GM18520 (cell line): ENCODE data around the gene SUV39H1.
A peak's percentile ranks its signal among the peaks of the same experiment; 100 is the strongest.
"Not testable (repeated sequence)": the region's sequence is repeated elsewhere in the genome, so short reads cannot be mapped to it uniquely, and the experiment has no call there.

Experiments
- ATAC-seq: cut with Tn5 transposase; IDR thresholded peaks from one replicate; pipeline ENCODE4 v1.9.1; 2021; ENCODE audit not compliant: unreplicated experiment

SUV39H1 gene, protein sequence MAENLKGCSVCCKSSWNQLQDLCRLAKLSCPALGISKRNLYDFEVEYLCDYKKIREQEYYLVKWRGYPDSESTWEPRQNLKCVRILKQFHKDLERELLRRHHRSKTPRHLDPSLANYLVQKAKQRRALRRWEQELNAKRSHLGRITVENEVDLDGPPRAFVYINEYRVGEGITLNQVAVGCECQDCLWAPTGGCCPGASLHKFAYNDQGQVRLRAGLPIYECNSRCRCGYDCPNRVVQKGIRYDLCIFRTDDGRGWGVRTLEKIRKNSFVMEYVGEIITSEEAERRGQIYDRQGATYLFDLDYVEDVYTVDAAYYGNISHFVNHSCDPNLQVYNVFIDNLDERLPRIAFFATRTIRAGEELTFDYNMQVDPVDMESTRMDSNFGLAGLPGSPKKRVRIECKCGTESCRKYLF

DNA sequence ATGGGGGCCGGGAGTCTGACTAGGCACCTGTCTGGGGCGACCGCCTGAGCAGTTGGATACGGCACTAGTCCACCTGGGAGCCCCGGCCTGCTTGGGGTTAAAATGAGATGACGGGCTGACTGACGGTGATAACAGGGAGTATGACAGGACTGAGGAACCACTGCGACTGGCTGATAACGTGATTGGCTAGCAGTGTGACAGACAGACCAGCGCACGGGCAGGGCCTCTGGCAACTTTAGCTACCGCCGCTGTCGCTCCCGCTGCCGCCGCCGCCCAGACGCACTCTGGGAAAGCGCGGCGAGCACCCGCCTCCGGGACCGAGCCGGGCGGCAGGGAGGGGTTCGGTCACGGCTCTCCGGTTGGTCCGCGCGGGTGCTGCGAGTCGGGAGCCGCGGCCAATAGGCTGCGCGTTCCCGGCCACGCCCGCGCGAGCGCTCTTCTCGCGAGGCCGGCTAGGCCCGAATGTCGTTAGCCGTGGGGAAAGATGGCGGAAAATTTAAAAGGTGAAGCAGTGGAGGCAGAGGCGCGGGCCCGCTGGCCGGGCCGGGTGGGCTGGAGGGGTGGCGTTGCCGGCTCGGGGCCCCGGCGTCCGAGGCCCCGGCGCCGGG, at the start of gene SUV39H1:
Gene SUV39H1, plus strand, starts transcription at position 434 of the 608 bp plus-strand sequence. Its CDS starts 51 bp downstream, at position 485.
- peak; percentile 89 for ATAC-seq

DNA sequence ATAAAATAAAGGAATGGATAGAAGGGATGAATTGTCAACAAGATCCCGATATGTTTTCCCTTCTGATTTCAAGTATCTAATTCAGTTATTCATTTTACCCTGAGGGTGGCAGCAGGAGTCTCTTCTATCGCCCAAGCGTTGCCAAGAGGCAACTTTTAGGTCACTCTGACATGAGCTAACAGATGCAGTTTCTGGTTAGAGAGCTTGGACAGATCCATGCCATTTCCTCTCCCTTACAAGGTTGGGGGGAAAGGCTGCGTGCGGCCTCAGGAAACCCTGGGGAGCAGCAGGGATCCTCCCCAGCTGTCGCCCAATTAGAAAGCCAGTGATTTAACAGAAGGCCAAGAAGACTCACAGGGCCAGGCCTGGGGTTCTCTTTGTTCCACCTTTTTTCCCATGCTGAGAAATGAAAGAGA, 48.2 kb upstream of the SUV39H1 start:
- ATAC-seq = no peak

DNA sequence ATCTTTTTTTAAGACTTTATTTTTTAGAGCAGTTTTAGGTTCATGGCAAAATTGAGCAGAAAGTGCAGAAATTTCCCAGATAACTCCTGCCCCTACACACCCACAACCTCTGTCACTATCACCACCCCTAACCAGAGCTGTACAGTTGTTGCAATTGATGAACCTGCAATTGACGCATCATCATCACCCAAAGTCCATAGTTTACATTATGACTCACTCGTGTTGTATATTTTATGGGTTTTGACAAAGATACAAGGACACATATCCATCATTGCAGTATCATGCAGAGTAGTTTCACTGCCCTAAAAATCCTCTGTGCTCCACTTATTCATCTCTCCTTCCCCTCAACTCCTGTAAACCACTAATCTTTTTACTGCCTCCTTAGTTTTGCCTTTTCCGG, 47.4 kb upstream of the SUV39H1 start:
- no peak for ATAC-seq

DNA sequence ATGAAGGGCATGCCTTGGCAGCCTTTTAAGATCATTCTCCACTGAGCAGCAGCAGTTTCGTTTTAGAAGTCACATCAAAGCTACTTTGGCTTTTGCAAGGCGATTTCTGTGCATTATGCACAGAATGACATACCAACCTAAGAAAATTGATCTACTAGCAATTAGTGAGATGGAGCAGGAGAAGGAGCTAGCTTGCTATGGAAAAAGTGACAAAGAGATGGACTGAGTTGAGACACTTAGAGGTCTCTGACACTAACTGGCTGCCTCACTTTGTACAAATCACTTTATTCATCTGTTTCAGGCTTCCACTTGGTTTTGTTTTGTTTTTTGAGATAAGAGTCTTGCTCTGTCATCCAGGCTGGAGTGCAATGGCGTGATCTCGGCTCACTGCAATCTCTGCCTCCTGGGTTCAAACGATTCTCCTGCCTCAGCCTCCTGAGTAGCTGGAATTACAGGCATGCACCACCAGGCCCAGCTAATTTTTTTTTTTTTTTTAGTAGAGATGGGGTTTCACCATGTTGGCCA, 44.4 kb upstream of the SUV39H1 start:
- not testable (repeated sequence) for ATAC-seq

DNA sequence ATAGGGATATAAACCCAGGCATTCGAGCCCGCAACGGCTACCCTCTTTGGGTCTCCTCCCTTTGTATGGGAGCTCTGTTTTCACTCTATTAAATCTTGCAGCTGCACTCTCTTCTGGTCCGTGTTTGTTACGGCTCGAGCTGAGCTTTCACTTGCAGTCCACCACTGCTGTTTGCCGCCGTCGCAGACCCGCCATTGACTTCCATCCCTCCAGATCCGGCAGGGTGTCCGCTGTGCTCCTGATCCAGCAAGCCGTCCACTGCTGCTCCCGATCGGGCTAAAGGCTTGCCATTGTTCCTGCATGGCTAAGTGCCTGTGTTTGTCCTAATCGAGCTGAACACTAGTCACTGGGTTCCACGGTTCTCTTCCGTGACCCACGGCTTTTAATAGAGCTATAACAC, 41.8 kb upstream of the SUV39H1 start:
- ATAC-seq = not testable (repeated sequence)

DNA sequence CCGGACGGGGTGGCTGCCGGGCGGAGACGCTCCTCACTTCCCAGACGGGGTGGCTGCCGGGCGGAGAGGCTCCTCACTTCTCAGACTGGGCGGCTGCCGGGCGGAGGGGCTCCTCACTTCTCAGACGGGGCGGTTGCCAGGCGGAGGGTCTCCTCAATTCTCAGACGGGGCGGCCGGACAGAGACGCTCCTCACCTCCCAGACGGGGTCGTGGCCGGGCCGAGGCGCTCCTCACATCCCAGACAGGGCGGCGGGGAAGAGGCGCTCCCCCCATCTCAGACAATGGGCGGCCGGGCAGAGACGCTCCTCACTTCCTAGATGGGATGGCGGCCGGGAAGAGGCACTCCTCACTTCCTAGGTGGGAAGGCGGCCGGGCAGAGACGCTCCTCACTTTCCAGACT, 36.8 kb upstream of the SUV39H1 start:
- not testable (repeated sequence) for ATAC-seq

DNA sequence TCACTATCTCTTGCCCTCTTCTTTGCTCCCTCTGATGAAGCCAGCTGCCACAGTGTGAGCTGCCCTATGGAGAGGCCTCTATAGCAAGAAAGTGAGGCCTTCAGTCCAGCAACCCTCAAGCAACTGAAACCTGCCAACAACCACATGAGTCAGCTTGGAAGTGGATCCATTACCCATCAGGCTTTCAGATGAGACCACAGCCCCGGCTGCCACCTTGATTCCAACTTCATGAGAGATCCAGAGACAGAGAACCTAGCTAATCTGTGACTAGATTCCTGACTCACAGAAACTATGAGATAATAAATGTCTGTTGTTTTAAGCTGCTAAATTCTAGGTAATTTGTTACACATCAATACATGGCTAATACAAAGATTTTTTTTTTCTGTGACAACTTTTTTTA, 33.3 kb upstream of the SUV39H1 start:
- no peak for ATAC-seq

DNA sequence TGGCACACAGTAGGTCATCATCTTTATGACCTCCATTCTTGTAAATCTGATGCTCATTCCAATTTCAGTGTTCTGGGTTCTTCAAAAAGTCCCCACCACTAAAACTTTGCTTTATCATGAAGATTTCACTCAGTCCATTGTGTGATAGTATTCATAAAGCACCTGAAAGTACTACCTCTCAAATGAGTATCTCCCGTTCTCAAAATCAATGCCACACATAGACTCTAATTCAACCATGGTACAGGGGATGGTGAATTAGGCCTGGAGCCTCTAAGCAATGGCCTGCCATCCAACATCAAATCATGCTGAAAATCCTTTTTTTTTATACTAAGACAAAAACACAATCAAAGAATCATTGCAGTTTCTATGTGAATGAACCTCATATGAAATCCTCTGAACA, 32.4 kb upstream of the SUV39H1 start:
- no peak for ATAC-seq

DNA sequence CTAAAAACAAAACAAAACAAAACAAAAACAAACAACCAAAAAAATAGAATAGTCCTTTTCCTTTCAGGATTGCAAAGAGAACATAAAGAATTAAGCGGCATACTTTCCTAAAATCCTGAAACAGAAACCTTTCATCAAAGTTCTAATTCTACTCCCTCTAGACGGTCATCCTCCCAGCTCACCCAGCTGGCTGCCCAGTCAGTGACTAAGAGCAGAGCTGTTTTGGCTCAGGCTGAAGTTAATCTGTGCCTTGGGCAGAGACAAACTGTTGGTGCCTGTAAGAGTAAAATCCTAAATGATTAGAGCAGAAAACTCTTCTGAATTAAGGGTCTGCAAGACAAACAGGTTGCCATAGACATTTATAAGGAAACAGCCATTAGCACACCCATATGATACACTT, 30.5 kb upstream of the SUV39H1 start:
- ATAC-seq = no peak

DNA sequence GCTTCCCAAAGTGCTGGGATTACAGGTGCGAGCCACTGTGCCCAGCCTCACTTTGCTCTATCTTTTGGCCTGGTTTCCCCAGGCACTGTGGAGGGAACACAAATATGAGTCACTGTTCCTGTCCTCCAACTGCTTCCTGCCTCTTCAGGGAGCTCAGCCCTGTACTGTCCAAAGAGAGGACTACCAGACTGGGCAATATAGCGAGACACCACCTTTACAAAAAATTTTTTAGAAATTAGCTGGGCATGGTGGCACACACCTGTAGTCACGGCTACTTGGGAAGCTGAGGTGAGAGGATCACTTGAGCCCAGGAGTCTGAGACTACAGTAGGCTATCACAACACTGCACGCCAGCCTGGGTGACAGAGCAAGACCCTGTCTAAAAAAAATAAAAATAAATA, 29.9 kb upstream of the SUV39H1 start:
- no peak for ATAC-seq

DNA sequence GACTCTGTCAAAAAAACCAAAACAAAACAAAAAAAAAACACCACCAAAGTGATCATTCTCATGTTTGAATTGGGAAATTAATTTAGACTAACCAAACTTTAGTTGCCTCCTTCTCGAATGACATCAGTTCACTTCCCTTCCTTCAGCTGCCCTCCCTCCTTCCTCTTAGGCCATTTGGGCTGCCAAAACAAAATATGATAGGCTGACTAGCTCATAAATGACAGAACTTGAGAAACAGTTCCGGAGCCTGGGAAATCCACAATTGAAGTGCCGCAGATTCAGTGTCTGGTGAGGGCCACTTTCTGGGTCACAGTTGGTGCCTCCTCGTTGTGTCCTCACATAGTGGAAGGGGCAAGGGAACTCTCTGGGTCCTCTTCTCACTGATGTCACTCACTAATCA, 29.0 kb upstream of the SUV39H1 start:
- ATAC-seq = no peak

DNA sequence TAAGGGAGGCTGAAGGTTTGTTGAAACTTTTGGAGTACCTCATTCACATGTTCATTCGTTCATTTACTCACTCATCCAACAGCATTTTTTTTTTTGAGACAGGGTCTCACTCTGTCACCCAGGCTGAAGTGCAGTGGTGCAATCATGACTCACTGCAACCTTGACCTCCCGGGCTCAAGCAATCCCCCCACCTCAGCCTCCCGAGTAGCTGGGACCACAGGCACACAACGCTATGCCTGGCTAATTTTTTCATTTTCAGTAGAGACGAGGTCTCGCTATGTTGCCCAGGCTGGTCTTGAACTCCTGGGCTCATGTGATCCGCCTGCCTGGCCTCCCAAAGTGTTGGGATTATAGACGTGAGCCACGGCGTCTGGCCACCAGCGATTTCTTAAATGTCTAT, 28.3 kb upstream of the SUV39H1 start:
- not testable (repeated sequence) for ATAC-seq

DNA sequence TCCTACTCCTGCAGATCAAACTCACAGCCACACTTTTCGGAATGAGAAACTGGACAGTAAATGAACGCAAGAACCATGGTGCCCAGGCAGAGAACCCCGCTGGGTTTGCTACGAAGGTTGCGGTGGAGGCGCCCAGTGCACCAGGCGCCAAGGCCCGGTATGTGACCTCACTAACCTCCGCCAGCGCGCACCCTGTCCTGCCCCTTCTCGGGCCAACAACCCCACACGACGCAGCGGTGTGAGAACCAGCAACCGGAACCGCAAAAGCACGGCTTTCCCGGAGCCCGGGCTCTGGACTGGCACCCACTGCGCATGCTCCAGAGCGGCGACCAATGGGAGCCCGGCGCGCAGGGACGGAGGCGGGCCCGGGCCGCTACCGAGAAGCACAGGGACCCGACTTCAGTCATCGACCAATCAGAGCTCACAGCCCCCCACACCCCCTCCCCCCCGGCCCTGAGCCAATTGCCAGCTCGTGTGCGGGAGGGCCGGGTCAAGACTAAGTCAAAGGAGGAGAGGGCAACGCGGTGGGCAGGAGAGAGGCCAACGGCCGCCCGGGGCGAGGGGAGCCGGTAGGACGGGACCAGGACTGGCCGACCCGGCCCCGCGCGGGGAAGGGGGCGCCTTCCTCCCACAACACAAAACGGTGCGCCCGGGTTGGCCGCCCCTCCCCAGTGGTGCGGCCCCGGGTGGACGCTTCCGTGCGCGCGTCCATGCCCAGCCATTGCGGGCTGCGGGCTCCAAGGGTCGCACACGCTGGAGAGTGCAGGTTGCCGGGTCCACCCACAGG, 20.2 kb upstream of the SUV39H1 start:
- ATAC-seq = peak; percentile 77

DNA sequence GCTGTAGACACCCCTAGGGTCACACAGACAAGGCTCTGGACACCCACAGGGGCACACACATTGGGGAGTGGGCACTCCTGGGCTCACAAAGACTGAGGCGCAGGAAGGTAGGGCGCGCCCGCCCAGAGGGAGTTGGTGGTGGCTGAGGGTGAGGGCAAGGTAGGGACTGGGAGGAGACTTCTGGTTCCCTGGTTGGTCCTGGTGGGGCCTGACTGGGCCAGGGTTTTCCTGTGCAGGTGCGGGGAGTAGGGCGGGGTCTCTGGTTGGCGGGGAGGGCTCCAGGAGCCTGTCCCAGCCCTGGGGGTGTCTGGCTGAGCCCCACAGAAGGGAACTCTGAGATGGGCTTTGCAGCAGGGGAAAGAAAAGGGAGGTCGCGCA, 19.7 kb upstream of the SUV39H1 start:
- no peak for ATAC-seq

DNA sequence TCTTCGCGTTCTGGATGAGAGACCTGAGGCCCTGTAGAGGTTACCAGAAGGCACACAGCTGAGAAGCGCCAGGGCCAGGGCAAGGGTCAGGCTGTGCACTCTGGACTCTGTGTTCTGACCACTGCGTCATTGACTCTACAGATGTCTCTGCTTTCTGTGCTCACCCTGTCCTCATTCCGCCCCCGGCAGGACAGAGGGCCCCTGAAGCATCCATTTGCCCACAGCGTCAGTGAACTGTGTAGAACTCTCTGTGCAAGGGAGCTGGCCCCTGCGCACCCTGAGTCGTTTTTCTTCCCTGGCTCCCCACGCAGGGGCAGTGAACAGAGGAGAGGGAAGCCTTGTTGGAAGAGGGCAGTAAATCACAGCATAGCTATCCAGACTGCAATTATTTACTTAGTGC, 19.0 kb upstream of the SUV39H1 start:
- ATAC-seq = no peak

DNA sequence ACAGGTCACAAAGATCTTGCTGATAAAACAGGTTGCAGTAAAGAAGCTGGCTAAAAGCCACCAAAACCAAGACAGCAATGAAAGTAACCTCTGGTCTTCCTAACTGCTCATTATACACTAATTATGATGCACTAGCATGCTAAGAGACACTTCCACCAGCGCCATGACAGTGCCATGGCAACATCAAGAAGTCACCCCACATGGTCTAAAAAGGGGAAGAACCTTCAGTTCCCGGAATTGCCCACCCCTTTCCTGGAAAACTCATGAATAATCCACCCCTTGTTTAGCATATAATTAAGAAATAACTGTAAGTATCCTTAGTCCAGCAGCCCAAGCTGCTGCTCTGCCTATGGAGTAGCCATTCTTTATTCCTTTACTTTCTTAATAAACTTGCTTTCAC, 16.1 kb upstream of the SUV39H1 start:
- ATAC-seq = not testable (repeated sequence)

DNA sequence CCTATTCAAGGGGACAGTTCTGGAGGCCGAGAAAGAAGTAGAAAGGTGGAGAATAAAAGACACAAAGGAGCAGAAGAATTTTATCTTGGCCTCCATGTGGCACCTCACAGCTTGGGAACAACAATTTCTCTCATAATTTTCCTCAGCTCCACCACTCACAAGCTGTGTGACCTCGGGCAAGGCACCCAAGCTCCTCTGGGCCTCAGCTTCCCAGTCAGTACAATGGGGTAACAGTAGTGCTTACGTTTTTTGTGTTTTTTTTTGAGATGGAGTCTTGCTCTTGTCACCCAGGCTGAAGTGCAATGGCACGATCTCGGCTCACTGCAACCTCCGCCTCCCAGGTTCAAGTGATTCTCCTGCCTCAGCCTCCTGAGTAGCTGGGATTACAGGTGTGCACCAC, 15.6 kb upstream of the SUV39H1 start:
- ATAC-seq = not testable (repeated sequence)

DNA sequence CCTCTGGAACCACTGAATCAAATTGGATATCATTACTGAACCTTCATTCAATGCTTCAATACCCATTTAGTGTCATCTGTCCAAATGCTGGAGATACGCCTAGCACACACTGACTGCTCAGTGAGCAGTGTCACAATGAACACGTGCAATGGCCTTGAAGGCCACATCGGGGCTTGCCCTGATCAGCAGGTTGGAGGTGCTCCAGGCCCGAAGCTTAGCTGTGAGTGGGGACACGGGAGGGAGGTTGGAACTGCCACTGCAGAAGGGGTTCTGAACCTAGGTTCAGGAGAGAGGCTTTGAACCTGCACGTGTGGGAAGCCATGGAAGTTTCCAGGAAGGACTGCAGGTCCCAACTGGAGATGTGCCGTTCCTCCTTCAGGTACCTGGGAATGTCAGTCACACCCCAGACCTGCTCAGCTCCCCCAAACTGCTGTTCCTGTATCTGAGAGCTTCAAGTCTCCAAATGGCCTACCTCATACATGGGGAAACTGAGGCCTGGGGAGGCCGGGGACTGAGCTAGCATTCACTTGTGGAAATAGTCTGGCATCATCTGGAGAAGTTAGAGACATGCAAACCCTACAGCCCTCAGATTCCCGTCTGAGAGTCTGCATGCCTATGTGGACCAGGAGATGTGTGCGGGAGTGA, 14.9 kb upstream of the SUV39H1 start:
- ATAC-seq = no peak

DNA sequence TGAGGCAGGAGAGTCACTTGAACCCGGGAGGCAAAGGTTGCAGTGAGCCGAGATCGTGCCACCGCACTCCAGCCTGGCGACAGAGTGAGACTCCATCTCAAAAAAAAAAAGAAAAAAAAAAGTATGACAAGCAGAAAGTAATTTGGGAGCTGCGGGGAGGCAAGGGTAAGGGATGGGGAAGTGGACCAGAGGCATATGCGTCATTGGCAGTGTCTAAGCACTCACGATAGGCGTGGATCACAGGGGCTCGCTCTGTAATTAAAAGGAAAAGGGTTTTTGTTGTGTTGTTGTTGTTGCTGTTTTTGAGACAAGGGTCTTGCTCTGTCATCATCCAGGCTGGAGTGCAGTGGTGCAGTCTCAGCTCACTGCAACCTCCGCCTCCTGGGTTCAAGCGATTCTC, 13.7 kb upstream of the SUV39H1 start:
- ATAC-seq = not testable (repeated sequence)

DNA sequence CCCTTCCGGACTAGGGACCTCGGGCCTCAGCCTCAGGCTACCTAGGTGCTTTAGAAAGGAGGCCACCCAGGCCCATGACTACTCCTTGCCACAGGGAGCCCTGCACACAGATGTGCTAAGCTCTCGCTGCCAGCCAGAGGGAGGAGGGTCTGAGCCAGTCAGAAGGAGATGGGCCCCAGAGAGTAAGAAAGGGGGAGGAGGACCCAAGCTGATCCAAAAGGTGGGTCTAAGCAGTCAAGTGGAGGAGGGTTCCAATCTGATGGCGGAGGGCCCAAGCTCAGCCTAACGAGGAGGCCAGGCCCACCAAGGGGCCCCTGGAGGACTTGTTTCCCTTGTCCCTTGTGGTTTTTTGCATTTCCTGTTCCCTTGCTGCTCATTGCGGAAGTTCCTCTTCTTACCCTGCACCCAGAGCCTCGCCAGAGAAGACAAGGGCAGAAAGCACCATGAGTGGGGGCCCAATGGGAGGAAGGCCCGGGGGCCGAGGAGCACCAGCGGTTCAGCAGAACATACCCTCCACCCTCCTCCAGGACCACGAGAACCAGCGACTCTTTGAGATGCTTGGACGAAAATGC, 13.0 kb upstream of the SUV39H1 start, which contains the start of gene WAS:
Gene WAS, plus strand, starts transcription at position 389 of the 572 bp plus-strand sequence. Its CDS starts 55 bp downstream, at position 444.
- no peak for ATAC-seq

DNA sequence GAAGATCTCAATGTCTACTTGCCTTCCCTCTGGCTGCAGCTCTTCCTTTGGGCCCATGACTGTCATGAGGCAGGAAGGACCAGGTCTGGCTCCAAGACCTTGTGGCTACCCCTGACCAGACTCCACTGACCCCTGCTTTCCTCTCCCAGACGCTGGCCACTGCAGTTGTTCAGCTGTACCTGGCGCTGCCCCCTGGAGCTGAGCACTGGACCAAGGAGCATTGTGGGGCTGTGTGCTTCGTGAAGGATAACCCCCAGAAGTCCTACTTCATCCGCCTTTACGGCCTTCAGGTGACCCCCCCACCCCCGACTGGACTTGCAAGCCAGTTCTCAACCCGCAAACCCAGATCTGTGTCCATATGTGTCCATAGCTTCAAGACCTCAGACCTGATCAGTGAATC, 12.4 kb upstream of the SUV39H1 start:
- ATAC-seq = no peak
